Measurements from ENCODE around the gene FUS. TPM values are rescaled to one million over a fixed set of nuclear protein-coding genes. Genes with fewer than 3 reads are reported as not detected.

Gene FUS
- total RNA-seq, 2 donors from 2014 or later, result 134 to 252 TPM

DNA sequence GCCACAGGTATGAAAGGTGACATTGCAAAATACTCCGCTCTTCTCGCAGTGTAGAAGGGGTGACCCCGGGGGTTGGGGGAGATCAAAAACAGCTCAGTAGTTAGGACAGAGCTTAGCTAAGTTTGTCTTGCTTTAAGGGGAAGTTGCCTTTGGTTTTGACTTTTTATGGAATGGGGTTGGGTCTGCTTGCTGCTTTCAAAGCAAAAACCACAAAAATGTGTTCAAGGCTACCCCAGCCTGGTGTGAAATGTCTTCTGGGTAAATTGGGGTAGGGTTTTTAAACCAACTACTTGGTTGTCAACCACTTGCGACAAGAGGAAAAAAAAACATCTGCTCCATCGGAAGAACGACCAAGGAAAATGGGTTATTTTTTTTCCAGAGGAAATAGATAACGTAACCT lies 6.2 kb downstream of the FUS start:
- DNase-seq, result no peak
- Histone ChIP-seq H3K4me3 (no peak overlapping the region), H3K27me3 (no peaks in the 10 kb centered on the region), H3K9ac (ENCODE audit: low read depth in 2 of 2, low read length in 2 of 2) (no peak overlapping the region), H3K36me3 (peaks cover 46% of the 10 kb centered on the region), H3K27ac (no peak overlapping the region), H3K9me3 (no peaks in the 10 kb centered on the region), H3K4me1 (peaks cover 14% of the 10 kb centered on the region)
- intact Hi-C loops (cut with DNase I), result loop anchor here (10.0 kb wide), 1 partner anchor 269 kb away; the partner anchor contains the start of gene ARMC5
- no peak for TF ChIP-seq CTCF (IDR thresholded peaks at IDR 0.05)

- DNase-seq, result no peak
- H3K27ac ChIP-seq, result no peak overlapping the region
Measured at GRCh38 chr16:31186930-31187807, 7.2 kb downstream of the FUS start.

GRCh38 chr16:31187808-31188189 lies 7.9 kb downstream of the FUS start:
- H3K27ac ChIP-seq, result no peak overlapping the region
- H3K4me1 ChIP-seq, result peaks cover 4% of the 10 kb centered on the region
- H3K36me3 ChIP-seq, result peaks cover 48% of the 10 kb centered on the region
- TF ChIP-seq CTCF (IDR thresholded peaks at IDR 0.05), result no peak
- H3K4me3 ChIP-seq, result no peak overlapping the region
- DNase-seq, result no peak
- H3K9me3 ChIP-seq, result no peaks in the 10 kb centered on the region
- intact Hi-C loops (cut with DNase I), result loop anchor here (10.0 kb wide), 1 partner anchor 267 kb away; the partner anchor contains the start of gene ARMC5
- H3K9ac ChIP-seq (ENCODE audit: low read depth in 2 of 2, low read length in 2 of 2), result no peak overlapping the region
- no peaks in the 10 kb centered on the region for H3K27me3 ChIP-seq

More at GRCh38 chr16:31186930-31187807, 7.2 kb downstream of the FUS start:
- TF ChIP-seq CTCF (IDR thresholded peaks at IDR 0.05), result no peak
- Histone ChIP-seq H3K4me1 (peaks cover 8% of the 10 kb centered on the region), H3K27me3 (no peaks in the 10 kb centered on the region), H3K9ac (ENCODE audit: low read depth in 2 of 2, low read length in 2 of 2) (no peak overlapping the region), H3K9me3 (no peaks in the 10 kb centered on the region), H3K36me3 (peaks cover 50% of the 10 kb centered on the region), H3K4me3 (no peak overlapping the region)
- intact Hi-C loops (cut with DNase I), result loop anchor here (10.0 kb wide), 1 partner anchor 268 kb away; the partner anchor contains the start of gene ARMC5

DNA sequence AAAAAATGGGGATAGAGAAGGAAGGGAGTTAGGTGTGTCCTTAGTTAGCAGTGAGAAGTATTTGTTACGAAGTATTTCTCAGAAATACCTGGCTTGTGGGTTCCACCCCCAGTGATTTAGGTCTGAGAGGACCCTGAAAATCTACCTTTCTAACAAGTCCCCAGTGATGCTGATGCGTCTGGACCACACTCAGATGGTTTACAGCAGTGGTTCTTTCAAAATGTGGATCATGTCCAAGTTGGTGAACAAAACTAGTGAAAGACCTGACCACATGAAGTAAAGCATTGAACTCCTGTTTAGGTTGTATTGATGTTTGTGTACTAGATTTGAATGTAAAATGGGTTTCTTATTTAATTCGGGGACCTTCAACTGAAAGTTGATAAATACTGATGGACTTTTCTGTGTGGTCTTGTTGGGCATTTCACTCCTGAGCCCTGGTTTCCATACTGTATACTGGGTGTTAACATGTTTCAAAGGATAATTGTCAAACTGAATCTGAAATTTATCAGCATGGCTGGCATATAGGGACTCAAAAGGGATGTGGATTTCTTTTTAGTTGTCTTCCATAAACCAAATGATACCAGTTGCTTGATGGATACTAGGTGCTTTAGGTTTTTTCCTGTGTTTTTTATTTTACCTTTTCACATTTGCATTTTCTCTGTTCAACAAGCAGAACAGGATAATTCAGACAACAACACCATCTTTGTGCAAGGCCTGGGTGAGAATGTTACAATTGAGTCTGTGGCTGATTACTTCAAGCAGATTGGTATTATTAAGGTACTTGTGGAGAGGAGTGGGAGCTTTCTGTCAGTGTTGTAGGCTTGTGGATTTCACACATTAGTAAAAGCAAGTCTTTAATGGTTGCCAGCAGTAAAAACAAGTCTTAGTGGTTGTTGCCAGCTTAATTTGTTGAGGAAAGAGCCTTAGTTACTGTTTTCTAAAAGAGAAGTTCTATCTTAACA lies 8.8 kb downstream of the FUS start:
- Histone ChIP-seq H3K36me3 (peaks cover 44% of the 10 kb centered on the region), H3K27ac (no peak overlapping the region), H3K9ac (ENCODE audit: low read depth in 2 of 2, low read length in 2 of 2) (peak overlapping the region in 1 of 2 donors; percentile 14), H3K4me1 (no peaks in the 10 kb centered on the region), H3K27me3 (no peaks in the 10 kb centered on the region), H3K9me3 (no peaks in the 10 kb centered on the region), H3K4me3 (no peak overlapping the region)
- intact Hi-C loops (cut with DNase I), result loop anchor here (10.0 kb wide), 1 partner anchor 266 kb away; the partner anchor contains the start of gene ARMC5
- DNase-seq, result no peak
- no peak for TF ChIP-seq CTCF (IDR thresholded peaks at IDR 0.05)

- H3K9me3 ChIP-seq, result no peaks in the 10 kb centered on the region
- H3K9ac ChIP-seq (ENCODE audit: low read depth in 2 of 2, low read length in 2 of 2), result no peak overlapping the region
- no peak overlapping the region for H3K27ac ChIP-seq
- DNase-seq, result no peak
- H3K4me1 ChIP-seq, result no peaks in the 10 kb centered on the region
- no peak overlapping the region for H3K4me3 ChIP-seq
- no peaks in the 10 kb centered on the region for H3K27me3 ChIP-seq
- no peak for TF ChIP-seq CTCF (IDR thresholded peaks at IDR 0.05)
- intact Hi-C loops (cut with DNase I), result loop anchor here (10.0 kb wide), 1 partner anchor 265 kb away; the partner anchor contains the start of gene ARMC5
- peaks cover 40% of the 10 kb centered on the region for H3K36me3 ChIP-seq
Measured at GRCh38 chr16:31189412-31189778, 9.5 kb downstream of the FUS start.

All from colonic mucosa (tissue), 4 donors.